NCI-H226 (cell line): ENCODE data around the gene EFCAB5.
A peak's percentile ranks its signal among the peaks of the same experiment; 100 is the strongest.
"Not testable (repeated sequence)": the region's sequence is repeated elsewhere in the genome, so short reads cannot be mapped to it uniquely, and the experiment has no call there.

ENCODE experiments used
- DNase-seq: peaks from one replicate; pipeline ENCODE4 v3.0.0-alpha.2; 2015

Gene EFCAB5

DNA sequence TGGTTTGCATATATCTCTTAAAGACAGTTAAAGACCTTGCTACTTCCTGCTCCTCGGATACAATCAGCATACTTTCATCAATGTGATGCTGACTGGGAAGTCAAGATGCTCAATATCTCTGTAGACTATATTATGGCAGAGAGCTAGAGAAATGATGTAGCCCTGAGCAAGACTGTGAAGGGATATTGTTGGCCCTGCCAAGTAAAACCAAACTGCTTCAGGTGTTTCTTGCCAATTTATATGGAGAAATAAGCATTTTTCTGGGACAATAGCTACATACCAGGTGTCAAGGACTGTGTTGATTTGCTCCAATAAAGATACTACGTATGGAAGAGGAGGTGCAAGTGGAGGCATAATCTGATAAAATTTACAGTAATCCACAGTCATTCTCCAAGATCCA lies 4.7 kb upstream of the EFCAB5 start:
- no peak for DNase-seq

DNA sequence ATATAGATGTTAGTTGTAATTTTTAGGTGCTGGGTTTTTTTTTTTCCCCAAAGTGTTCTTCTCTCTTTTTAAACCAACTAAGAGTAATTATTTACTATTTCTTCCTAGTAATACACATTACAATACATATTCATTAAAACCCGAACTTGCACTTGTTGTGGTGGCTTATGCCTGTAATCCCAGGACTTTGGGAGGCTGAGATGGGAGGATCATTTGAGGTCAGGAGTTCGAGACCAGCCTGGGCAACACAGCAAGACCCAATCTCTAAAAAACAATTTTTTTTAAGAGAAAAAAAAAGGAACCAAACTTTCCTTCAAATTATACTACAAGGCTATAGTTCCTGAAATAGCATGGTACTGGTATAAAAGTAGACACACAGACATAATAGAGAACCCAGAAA lies 3.8 kb downstream of the EFCAB5 start:
- no peak for DNase-seq

DNA sequence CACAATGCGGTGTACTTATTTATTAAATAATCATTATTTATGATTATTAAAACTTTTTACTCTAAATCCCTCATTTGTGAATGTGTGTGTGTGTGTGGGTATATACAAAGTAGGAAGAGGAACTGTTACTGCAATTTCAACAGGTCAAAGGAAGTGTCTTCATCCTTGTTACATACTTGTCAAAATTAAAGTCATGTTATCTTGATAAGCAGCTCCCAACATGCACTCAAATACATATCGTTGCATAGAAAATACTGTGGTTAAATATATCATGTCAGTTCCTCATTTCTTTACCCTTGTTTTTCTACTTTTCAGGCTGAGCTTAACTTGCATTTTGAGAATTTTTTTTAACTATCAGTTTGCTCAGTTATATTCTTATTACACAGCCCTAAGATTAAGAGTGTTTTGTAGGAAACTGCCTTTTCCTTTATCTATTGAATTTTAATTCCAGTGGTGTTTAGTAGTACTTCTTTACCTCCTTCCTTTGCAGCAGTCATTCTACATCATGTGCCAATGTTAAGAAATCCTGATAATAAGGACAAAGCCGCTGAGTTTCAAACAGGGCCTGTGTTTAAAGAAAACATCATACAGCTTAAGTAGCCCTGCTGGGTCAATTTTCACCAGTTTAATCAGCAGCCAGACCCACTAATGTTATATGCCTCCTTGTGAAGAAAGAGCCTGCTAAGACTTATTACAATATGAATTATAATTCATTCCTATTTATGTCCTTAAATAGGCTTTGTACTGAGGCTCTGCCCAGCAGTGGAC lies 7.2 kb downstream of the EFCAB5 start:
- no peak for DNase-seq

DNA sequence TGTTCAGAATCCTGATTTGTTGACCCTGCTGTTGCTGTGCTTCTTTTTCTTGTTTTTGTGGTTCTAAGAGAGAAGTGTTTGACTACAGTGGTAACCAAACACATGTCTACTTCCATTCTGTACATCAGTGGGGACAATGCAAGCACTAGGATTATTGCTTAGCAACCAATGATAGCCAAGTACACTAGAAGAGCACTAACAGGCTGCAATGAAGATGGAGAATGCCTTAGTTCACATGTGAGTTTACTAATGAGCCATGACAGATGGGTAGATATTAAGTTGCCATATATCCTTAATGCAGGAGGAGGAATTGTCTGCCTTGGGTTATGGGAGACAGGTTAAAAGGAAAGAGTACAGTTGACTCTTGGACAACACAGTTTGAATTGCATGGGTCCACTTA lies 8.3 kb downstream of the EFCAB5 start:
- DNase-seq = no peak

DNA sequence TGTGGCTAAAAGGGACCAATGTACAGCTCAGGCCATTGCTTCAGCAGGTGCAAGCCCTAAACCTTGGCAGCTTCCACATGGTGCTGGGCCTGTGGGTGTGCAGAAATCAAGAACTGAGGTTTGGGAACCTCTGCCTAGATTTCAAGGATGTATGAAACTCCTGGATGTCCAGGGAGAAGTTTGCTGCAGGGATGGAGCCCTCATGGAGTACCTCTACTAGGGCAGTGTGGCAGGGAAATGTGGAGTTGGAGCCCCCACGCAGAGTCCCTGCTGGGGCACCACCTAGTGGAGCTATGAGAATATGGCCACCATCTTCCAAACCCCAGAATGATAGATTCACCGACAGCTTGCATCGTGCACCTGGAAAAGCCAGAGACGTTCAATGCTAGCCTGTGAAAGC lies 13.0 kb downstream of the EFCAB5 start:
- DNase-seq = no peak

DNA sequence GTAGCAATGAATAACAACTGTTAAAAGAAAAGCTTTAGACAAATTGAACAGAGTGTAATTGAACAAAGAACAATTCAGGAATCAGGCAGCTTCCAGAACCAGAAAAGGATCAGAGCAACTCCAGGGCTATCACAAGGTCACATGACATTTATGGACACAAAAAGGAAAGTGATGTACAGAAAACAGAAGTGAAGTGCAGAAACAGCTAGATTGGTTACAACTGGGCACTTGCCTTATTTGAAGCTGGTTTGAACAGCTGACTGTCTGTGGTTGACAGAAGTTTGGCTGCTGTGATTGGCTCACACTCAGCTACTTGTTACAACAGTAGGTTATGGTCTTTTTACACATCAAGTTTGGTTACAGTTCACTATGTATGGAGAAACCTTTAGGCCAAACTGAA lies 14.8 kb downstream of the EFCAB5 start:
- DNase-seq = no peak

DNA sequence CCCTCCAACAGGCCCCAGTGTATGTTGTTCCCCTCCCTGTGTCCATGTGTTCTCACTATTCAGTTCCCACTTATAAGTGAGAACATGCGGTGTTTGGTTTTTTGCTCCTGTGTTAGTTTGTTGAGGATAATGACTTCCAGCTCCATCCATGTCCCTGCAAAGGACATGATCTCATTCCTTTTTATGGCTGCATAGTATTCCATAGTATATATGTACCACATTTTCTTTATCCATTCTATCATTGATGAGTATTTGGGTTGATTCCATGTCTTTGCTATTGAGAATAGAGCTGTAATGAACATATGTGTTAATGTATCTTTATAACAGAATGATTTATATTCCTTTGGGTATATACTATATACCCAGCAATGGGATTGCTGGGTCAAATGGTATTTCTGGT lies 16.1 kb downstream of the EFCAB5 start:
- DNase-seq = not testable (repeated sequence)

DNA sequence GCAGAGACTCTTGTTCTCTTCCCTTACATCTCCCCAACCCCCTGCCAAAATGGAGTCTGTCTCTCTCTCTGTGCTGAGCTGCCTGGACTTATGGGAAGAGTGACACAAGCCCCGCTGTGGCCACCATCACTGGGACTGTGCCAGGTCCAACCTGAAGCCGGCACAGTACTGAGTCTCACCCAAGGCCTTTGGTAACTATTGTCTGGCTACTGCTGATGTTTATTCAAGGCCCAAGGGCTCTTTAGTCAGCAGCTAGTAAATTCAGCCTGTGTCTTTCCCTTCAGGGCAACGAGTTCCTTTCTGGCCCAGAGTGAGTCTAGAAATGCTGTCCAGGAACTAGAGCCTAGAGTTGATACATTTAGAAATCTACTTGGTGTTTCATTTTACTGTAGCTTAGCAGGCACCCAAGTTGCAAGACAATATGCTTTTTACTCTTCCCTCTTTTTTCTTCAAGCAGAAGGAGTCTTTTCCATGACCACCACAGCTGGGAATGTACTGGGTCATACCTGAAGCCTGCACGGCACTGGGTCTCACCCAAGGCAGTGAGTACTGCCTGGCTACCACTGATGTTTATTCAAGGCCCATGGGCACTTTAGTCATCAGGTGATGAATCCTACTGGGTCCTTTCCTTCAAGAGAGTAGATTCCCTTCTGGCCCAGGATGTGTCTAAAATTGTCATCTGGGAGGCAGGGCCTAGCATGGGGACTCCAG lies 17.7 kb downstream of the EFCAB5 start:
- DNase-seq = peak; percentile 54

DNA sequence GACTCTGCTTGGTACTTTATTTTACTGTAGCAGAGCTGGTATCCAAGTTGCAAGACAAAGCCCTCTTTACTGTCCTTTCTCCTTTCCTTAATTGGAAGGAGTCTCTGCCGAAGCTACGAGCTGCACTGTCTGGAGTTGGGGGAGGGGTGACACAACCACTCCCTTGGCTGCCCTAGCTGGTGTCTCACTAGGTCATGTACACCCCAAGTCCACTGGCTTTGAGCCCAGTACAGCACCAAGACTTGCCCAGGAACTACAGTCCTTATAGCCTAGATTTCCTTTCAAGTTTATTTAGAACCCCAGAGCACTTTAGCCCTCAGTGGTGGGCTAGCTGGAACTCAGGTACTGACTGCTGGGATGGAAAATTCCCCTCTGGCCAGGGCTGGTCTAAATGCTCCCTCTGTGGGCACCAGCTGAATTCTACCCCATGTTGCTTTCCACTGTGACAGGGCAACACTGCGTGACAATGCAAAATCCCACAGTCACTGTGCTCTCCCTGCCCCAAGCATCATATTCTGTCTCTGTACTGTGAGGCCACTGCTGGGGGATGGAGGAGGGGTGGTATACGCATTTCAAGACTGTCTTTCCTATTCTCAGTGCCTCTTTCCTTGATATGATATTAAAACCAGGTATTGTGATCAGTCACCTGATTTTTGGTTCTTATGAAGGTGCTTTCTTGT lies 18.4 kb downstream of the EFCAB5 start:
- no peak for DNase-seq

DNA sequence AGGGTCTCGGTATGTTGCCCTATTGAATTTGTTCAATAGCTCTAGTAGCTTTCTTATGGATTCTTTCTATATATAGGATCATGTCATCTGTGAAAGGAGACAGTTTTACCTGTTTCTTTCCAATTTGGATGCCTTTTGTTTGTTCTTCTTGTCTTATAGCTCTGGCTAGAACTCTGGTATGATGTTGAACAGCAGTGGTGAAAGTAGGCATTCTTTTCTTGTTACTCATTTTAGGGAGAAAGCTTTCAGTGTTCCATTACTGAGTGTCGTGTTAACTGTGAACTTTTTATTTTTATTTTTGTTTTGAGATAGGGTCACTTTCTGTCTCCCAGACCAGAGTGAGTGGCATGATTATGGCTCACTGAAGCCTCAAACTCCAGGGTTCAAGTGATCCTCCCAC lies 21.2 kb downstream of the EFCAB5 start:
- no peak for DNase-seq

DNA sequence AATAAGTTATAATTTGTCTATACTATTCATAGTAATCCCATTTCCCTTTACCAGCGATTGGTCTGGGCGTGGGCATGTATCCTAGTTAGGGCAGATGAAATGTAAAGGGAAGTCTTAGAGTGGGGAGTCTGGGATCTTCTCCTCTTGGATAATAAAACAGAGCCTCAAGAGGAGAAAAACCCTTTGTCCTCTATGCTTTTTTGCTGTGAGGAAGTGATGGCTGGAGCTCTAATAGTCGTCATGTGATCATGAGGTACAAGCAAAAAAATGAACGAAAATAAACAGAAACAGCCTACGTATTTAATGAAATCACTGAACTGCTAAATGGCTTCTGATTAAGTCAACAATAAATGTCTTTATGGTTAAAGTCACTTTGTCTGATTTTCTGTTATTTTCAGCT lies 26.8 kb downstream of the EFCAB5 start:
- no peak for DNase-seq

DNA sequence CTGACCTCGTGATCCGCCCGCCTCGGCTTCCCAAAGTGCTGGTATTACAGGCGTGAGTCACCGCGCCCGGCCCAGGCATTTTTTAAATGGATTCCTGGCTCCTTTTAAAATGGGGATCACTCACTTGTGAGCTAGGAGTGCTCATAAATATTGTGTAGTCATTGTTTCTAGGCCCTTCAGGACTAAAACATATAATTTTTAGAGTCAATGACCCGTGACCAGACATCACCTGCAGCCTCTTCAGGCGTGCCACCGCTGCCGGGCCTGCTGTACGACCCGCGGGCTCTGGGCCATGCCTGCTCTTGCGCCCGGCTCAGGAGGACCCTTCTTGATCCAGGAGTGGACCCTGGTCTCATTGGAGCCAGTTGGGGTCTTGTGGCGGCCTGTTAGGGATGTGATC lies 30.8 kb downstream of the EFCAB5 start:
- DNase-seq = no peak

DNA sequence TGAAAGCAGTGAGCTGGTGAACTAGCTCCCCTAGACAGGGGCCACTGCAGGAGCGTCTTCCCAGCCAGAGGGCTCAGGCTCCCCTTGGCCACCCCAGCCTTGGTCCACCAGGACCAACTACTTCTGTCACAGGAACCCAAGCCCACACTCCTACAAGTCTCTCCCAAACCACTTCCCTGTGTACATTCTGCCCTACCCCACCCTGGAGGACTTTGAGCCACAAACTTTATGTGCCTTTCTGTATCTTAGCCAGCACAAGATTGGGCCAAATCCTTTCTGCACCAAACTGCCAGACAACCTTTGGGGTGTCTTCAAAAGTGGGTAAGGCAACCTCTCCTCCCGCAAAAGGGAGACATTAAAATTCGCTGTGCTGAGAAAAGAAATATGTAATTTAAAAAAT lies 31.6 kb downstream of the EFCAB5 start:
- DNase-seq = no peak

DNA sequence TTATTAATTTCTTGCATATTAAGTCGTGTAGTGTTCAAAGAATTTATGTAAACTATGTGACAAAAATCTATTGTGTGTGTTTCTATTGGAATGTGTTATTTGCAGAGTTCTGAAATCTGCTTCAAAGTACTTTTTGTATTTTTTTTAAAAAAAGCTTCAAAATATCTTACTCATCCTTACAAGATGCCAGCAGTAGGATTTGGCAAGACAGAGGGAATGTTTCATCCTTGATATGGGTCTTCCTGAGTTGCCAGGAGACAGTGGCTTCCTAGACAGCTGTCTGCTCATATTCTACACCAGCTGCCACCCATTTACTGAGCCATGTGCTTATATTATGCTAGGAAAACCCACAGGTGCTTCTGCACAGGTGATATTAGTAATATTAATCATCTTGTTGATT lies 36.4 kb downstream of the EFCAB5 start:
- peak; percentile 71 for DNase-seq

DNA sequence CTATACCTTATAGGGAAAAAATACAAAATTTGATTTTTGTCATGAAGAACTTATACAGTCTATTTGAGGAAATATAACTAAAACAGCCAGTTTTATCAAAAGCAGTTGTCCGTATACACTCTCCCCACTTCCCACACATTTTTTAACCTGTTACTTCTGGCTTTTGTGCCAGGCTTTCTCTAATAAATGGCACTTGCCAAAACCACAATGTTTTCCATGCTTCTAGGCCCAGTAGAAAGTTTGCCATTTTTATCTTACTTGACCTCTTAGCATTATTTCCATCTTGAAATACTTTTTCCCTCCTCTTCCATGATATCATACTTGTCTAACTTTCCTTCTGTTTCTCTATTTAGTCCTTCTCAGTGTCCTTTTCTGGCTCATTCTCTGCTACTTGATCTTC lies 38.8 kb downstream of the EFCAB5 start:
- peak; percentile 25 for DNase-seq

DNA sequence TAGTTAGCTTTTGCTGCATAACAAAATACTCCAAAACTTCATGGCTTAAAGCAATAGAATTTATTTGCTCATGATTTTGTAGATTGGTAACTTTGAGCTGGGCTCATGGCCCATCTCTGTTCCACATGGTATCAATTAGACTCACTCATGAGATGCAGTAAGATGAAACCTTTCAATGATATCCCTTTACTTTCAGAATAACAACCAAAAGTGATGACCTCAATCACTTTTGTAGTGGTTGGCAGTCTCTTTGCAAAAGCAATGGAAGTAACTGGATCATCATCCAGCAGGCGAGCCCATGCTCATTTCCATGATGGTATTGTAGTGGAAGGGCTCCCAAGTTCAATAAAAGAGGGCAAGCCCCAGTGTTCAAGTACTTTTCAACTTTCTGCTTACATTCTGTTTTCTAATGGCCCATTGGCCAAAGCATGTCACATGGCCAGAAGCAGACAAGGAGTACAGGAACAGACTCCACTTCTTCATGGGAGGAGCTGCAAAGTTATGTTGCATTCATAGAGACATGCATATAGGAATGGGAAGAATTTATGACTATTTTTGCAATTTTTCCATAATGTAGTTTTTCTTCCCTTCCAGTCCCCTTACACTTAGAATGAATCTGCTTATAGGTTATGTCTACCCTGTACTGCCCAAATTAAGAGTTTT lies 41.7 kb downstream of the EFCAB5 start:
- DNase-seq = no peak

DNA sequence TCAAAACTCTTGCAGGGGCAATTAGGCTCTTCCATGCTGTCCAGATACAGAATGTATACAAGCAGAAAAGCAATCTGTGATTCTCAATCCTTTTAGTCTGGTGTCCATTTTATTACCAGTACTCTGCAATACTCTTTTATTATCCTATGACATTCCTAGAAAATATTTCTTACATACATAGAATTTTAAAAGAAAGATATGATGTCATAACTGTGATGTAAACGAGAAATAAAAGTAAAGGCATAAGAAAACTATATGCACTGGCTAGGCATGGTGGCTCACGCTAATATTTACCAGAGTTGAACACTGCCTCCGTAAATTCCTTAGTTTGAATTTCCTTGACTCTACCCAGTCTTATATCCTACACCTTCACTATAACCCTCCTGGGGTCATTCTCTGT lies 55.0 kb downstream of the EFCAB5 start:
- no peak for DNase-seq

DNA sequence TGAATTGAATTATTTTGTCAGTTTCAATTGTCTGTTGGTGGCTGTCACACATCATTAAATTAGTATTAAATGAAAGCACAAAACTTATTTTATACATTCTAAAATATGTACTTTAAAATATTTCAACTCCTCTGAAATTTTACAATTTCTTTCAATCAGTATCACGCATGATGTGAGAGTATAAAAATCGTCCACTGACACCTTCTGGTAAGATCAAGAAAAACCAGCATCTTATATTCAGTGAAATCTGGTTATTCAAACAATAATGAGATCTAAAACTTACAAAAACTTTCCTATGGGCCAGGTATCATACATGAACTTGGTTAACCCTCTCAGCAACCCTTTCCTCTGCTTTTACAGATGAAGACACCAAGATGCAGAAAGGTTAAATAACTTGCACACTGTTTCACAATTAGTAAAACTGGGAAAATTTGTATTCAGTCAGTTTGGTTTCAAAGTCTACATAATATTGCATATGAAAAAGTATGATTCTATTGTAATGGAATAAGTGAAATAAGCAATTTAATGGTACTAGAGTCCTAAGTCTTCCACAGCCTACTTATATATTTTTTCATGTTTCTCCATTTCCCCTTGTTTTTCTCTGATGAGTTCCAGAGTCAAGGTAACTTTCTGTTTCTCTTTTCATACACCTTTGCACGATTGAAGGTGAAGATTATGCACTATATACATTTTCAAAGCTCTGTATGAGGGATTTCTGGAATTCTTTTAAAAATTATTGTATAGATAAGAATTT lies 58.7 kb downstream of the EFCAB5 start:
- DNase-seq = no peak

DNA sequence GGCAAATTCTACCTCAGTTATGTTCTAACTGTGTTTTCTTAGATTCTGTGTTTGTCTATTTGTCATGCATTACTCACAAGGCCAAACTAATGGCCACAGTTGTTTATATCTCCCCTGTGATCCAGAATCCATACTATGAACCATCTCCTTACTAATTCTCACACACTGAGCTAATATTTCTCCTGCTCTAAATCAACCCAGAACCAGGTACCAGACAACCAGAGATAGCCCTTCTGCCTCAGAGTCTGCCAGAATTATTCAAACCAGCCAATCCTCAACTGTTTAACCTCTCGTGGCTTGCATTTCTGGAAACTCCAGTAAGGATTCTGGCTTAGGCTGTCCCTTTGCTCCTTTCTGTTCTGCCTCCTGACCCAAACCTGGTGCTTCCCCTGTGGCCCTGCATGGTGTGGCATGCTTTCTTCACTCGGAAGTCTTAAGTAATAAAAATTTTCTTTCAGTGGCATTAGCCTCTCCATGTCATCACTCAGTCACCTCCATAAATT lies 59.4 kb downstream of the EFCAB5 start:
- no peak for DNase-seq

DNA sequence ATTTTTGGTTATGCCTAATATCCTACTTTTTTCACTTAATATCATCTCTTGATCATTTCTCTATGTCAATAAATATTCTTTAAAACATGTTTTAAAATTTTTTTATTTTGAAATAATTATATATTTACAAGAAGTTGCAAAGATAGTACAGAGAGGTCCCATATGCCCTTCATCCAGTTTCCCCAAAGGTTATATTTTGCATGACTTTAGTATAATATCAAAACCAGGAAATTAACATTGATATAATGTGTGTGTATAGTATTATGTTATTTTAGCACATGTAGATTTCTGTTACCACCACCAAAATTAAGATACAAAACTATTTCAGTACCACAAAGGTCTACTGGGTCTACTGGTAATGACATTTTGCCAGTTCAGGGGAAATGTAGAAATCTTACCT lies 60.7 kb downstream of the EFCAB5 start:
- DNase-seq = no peak

DNA sequence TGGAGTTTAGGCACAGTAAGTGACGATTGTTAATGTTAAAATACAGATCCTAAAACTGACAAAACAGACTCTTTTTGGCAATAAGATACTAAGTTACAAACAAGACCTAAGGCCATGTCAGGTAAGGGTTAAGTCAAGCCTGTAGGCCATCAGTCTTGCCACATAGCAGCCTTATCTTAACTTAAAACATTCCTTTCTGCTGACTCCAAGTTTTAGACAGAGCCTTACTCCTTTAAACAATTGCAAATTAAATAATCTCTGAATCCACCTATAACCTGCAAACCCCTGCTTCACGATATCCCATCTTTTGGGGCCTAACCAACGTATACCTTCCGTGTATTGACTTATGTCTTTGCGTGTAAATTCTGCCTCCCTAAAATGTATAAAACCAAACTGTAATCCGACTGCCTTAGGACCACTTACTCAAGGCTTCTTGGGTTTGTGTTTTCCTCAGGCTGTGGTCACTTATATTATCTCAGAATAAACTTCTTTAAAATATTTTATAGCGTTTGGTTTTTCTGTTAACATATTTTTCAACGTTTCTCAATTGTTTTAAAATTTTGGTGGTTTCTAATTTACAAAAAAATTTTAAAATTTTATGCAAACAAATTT lies 64.4 kb downstream of the EFCAB5 start:
- peak; percentile 80 for DNase-seq

DNA sequence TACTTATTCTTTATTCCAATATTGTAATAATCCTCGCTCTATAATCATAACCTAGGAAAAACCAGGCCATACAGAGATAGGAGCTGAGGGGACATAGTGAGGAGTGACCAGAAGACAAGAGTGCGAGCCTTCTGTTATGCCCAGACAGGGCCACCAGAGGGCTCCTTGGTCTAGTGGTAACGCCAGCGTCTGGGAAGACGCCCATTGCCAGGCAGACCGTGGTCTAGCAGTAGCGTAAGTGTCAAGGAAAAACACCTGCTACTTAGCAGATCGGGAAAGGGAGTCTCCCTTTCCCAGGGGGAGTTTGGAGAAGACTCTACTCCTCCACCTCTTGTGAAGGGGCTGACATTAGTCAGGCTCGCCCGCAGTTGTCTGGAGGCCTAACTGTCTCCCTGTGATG lies 70.5 kb downstream of the EFCAB5 start:
- DNase-seq = not testable (repeated sequence)
